OCI-LY7 (cell line): Measurements from ENCODE around the gene EPHA3.

Experiments used
- EZH2phosphoT487 ChIP-seq: fragments of 200-600 bp; sonication (generic); IDR thresholded peaks from 2 replicates; pipeline ENCODE4 v1.6.1; 2018; ENCODE audit warnings: low read depth, borderline replicate concordance, mild to moderate bottlenecking, mixed run types, antibody characterized with exemption, low read length, moderate library complexity, mixed read lengths
- TF ChIP-seq, protein P1 (sequence below): fragments of 200-600 bp; sonication (generic); conservative IDR thresholded peaks from 2 replicates; pipeline ENCODE4 v1.5.1; 2014; ENCODE audit warnings: mild to moderate bottlenecking, antibody characterized with exemption, low read length, moderate library complexity, mixed read lengths

DNA sequence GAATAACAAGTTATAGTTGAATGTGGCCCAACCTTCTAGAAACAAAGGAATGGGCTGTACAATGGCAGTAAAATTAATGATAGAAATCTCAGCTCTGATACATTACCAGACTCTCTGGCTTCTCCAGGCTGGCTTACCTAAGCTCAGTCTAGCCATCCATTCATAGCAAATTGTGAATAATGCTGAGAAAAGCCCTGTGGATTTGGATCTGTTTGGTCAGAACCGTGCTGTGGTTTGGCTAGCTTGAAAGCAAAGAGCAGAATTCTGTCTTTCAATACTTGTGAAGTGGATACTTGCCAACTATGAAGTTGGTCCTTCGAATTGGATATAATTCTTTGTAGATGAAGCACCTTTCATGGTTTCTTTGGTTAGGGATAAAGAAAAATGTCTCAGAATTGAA is 199.1 kb downstream of the EPHA3 start:
- TF ChIP-seq, protein P1, sequence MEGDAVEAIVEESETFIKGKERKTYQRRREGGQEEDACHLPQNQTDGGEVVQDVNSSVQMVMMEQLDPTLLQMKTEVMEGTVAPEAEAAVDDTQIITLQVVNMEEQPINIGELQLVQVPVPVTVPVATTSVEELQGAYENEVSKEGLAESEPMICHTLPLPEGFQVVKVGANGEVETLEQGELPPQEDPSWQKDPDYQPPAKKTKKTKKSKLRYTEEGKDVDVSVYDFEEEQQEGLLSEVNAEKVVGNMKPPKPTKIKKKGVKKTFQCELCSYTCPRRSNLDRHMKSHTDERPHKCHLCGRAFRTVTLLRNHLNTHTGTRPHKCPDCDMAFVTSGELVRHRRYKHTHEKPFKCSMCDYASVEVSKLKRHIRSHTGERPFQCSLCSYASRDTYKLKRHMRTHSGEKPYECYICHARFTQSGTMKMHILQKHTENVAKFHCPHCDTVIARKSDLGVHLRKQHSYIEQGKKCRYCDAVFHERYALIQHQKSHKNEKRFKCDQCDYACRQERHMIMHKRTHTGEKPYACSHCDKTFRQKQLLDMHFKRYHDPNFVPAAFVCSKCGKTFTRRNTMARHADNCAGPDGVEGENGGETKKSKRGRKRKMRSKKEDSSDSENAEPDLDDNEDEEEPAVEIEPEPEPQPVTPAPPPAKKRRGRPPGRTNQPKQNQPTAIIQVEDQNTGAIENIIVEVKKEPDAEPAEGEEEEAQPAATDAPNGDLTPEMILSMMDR: no peak
- TF ChIP-seq EZH2phosphoT487: no peak
